Naive thymus-derived CD8-positive, alpha-beta T cell (primary cell): ENCODE measurements around the gene ENPP6. TPM values are rescaled to one million over a fixed set of nuclear protein-coding genes. Genes with fewer than 3 reads are reported as not detected.
A peak's percentile ranks its signal among the peaks of the same experiment; 100 is the strongest.

Experiments
- ATAC-seq, 2 donors: fragments of 150-1000 bp; cut with Tn5 transposase in 1 of 2; sonication (Bioruptor Pico), chemical (Tn5 transposase) in 1 of 2; 1 replicate in 1 of 2; 2 replicates in 1 of 2; pipeline ENCODE4 v1.10.0; 2021; ENCODE audit warnings: mild to moderate bottlenecking in 2 of 2, moderate library complexity in 2 of 2
- POLR2A ChIA-PET: fragments of 350-600 bp; sonication (Branson Sonifier 250); formaldehyde crosslinking; loops from one replicate; lab custom pipeline; 2021; ENCODE audit warnings: antibody characterized with exemption; lab: Charles Lee
- DNase-seq, 10 donors: peaks; one replicate each; pipeline versions ENCODE4 v3.0.0 to v3.0.0-alpha.2; 2020 to 2022
- H3K27ac Mint-ChIP-seq, 10 donors: one replicate each; pipeline ENCODE4 v1.8.0; 2020 to 2022; ENCODE audit warnings: mild to moderate bottlenecking in 10 of 10, mixed read lengths in 10 of 10, moderate library complexity in 4 of 10, inconsistent platforms in 1 of 10
- H3K27me3 Mint-ChIP-seq, 5 donors: one replicate each; pipeline ENCODE4 v1.8.0; 2021 to 2022; ENCODE audit warnings: mixed read lengths in 5 of 5
- H3K36me3 Mint-ChIP-seq, 3 donors: one replicate each; pipeline ENCODE4 v1.8.0; 2020 to 2022; ENCODE audit warnings: mixed read lengths in 3 of 3, mild to moderate bottlenecking in 2 of 3, inconsistent platforms in 1 of 3
- H3K4me1 Mint-ChIP-seq, 4 donors: one replicate each; pipeline ENCODE4 v1.8.0; 2021 to 2022; ENCODE audit warnings: mixed read lengths in 4 of 4
- H3K4me3 Mint-ChIP-seq, 10 donors: one replicate each; pipeline ENCODE4 v1.8.0; 2020 to 2022; ENCODE audit warnings: mild to moderate bottlenecking in 10 of 10, mixed read lengths in 10 of 10, moderate library complexity in 6 of 10, inconsistent platforms in 1 of 10
- H3K9me3 Mint-ChIP-seq, 9 donors: one replicate each; pipeline ENCODE4 v1.8.0; 2020 to 2022; ENCODE audit warnings: mixed read lengths in 9 of 9, mild to moderate bottlenecking in 3 of 9, inconsistent platforms in 1 of 9, moderate library complexity in 1 of 9
- polyA plus RNA-seq, 3 donors: library from polyadenylated mRNA; unstranded; fragments of 300-500 nt; fragmentation: Illumina TruSeq; gene quantifications; one replicate each; pipeline ENCODE4 v1.2.3, GENCODE V29; 2021
- total RNA-seq, 8 experiments: library from RNA in 2 of 8; stranded (reverse) in 2 of 8; gene quantifications; one replicate each; pipeline ENCODE4 v1.2.3 and lab custom pipeline; 2021 to 2026

The ENPP6 gene
- total and polyA plus RNA-seq, 5 experiments from 2014 or later: 0.08 TPM; not detected in 4

DNA sequence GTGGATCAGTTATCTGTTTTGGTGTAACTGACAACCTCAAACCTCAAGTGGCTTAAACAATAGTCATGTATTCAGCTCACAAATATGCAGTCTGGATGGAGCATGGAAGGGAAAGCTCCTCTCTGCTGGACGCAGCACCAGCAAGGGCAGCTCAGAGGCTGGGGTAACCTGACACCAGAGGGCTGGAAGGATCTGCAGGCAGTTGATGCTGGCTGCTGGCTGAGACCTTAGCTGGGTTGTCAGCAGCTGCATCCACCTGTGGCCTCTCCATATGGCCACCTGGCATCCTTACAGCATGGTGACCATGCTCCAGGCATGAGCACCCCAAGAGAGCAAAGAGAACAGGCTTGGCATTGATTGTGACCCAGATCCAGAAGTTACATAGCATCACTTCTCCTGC, 46.7 kb downstream of the ENPP6 start:
- Mint-ChIP-seq H3K27ac (no peak overlapping the region), H3K9me3 (peaks cover 0 to 3% (median 0%) of the 10 kb centered on the region in 9 donors), H3K36me3 (no peaks in the 10 kb centered on the region), H3K4me3 (no peak overlapping the region), H3K4me1 (peaks cover 3 to 6% (median 5%) of the 10 kb centered on the region in 4 donors), H3K27me3 (peaks cover 31 to 92% (median 44%) of the 10 kb centered on the region in 5 donors)
- no peak for ATAC-seq
- no peak for DNase-seq
- POLR2A ChIA-PET: no interaction called here

DNA sequence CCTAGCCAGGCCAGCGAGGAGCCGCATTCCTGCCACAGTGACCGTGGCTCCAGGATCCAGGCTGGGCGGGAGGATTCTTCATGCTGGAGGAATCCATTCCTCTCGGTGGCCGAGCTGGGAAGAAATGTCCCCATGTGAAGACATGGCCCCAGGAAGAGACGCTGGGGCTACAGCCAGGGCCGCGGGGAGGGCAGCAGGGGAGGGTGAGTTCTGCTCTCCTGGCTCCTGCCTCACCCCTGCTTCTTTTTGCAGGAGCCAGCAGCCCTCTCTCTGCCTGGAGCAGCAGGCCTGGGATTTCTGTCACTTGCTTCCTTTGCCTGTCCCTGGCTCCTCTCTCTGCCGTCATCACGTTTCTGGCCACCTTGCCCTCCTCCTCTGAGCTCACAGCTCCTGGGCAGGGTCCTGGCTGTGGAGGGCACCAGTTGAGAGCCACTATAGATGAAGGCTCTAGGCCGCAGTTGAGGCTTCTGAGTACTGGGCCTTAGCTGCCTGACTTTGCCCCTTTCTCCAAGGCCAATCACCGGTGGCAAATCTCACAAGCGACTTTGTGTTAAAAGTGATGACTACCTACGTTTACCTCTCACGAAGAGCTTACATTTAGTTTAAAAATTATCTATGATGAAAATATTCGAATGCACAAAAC, 48.3 kb downstream of the ENPP6 start:
- H3K4me3 Mint-ChIP-seq: no peak overlapping the region
- ATAC-seq: no peak
- H3K4me1 Mint-ChIP-seq: peaks cover 0 to 6% (median 4%) of the 10 kb centered on the region in 4 donors
- H3K36me3 Mint-ChIP-seq: no peaks in the 10 kb centered on the region
- POLR2A ChIA-PET: no interaction called here
- no peaks in the 10 kb centered on the region for H3K9me3 Mint-ChIP-seq
- peak overlapping the region in 1 of 10 donors; percentile 58 for H3K27ac Mint-ChIP-seq
- peaks cover 29 to 92% (median 47%) of the 10 kb centered on the region in 5 donors for H3K27me3 Mint-ChIP-seq
- no peak for DNase-seq

DNA sequence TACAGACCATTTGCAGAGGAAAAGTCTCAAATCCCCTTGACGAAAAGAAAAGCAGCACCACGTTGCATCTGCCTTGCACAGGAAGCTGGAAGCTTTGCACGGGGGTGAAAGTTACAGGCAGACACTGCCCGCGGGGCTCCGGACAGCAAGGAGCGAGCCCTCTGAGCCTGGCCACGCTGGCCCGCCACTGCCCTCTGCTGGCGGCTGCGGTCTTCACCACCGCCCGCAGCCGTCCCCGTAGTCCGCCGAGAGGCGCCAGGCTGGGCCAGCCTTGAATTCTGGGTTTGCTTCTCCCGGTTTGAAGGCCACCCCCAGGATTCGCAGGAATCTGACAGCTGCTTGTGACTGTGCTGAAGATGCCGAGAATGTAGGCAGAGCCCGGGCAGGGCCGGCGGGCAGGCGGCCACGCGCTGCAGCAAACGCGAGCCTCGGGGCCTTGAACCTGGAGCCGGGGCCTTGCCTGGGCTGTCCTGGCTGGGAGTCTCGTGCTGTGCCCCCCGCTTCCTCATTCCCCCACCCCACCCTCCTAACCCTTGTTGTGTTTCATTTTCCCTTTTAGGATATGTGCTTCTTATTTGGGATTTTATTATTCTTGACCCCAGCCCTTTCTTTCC, 49.2 kb downstream of the ENPP6 start:
- POLR2A ChIA-PET: no interaction called here
- no peaks in the 10 kb centered on the region for H3K36me3 Mint-ChIP-seq
- no peak overlapping the region for H3K27ac Mint-ChIP-seq
- H3K4me1 Mint-ChIP-seq: peaks cover 0 to 6% (median 4%) of the 10 kb centered on the region in 4 donors
- H3K27me3 Mint-ChIP-seq: peaks cover 30 to 94% (median 49%) of the 10 kb centered on the region in 5 donors
- no peaks in the 10 kb centered on the region for H3K9me3 Mint-ChIP-seq
- H3K4me3 Mint-ChIP-seq: no peak overlapping the region
- ATAC-seq (peak; percentile 67 to 87), DNase-seq (peak in 7 of 10 donors; percentile 22 to 56 (median 29))

DNA sequence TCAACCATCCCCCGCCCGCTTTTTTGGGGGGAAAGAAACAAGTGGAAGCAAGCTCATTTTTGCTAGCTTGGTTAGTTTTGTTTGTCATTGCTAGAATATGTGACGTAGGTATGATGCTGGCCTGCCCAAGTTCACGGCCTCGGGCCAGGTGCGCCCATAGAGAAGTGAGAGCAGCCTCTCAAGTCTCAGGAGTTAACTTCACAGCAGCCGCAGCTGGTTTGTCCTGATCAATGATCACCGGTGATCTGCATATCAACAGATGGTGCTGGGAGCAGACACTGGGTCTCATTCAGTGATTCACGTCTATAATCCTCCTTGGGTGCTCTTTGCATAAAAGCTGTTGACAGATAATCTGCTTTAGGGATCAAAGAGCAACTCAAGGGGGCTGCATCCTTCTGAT, 50.1 kb downstream of the ENPP6 start:
- Mint-ChIP-seq H3K36me3 (no peaks in the 10 kb centered on the region), H3K27ac (no peak overlapping the region), H3K27me3 (peaks cover 28 to 91% (median 48%) of the 10 kb centered on the region in 5 donors), H3K4me3 (no peak overlapping the region), H3K9me3 (no peaks in the 10 kb centered on the region), H3K4me1 (peaks cover 0 to 6% (median 4%) of the 10 kb centered on the region in 4 donors)
- DNase-seq: no peak
- no peak for ATAC-seq
- POLR2A ChIA-PET: no interaction called here

DNA sequence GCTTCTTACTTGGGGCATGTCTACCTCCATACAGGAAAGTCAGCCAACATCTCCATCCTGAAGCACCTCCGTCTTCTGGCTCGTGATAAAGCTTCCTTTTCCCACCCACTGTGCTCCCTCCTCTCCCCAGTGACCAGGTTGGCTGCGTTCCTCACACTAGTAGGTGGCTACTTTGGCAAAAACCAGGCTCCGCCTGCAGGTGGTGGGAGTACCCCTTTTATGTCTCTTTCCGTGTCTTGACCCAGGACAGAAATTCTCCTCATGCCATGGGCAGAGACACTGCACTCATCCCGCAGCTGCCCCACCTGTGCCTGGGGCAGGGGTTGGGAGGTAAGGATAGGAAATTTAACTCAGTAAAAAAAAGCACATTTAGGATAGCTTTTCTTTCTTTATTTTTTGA, 50.9 kb downstream of the ENPP6 start:
- H3K9me3 Mint-ChIP-seq: no peaks in the 10 kb centered on the region
- DNase-seq: no peak
- peaks cover 0 to 6% (median 4%) of the 10 kb centered on the region in 4 donors for H3K4me1 Mint-ChIP-seq
- no peak overlapping the region for H3K27ac Mint-ChIP-seq
- POLR2A ChIA-PET: no interaction called here
- peaks cover 24 to 91% (median 46%) of the 10 kb centered on the region in 5 donors for H3K27me3 Mint-ChIP-seq
- no peak overlapping the region for H3K4me3 Mint-ChIP-seq
- ATAC-seq: no peak
- H3K36me3 Mint-ChIP-seq: no peaks in the 10 kb centered on the region

DNA sequence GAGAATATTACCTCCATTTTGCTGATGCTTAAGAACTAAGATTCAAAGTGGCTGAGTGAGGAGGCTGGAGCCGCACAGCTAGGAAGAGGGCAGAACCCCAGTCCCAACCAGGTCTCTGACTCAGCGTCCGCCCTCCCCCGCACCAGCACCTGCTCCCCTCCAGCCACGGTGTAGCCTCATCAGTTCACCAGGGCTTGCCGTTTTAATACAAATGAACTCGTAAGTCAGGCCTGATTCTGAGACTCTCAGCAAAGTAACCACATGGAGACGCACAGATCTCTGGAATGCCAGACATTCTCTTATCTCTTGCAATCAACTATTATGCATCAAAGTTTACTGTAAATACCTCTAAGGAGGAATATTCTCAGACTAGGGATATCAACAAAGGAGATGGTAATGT, 52.4 kb downstream of the ENPP6 start:
- Mint-ChIP-seq H3K27me3 (peaks cover 30 to 91% (median 50%) of the 10 kb centered on the region in 5 donors), H3K9me3 (no peaks in the 10 kb centered on the region), H3K4me1 (peaks cover 0 to 6% (median 4%) of the 10 kb centered on the region in 4 donors), H3K4me3 (no peak overlapping the region), H3K36me3 (no peaks in the 10 kb centered on the region), H3K27ac (no peak overlapping the region)
- ATAC-seq: no peak
- POLR2A ChIA-PET: no interaction called here
- DNase-seq: no peak

DNA sequence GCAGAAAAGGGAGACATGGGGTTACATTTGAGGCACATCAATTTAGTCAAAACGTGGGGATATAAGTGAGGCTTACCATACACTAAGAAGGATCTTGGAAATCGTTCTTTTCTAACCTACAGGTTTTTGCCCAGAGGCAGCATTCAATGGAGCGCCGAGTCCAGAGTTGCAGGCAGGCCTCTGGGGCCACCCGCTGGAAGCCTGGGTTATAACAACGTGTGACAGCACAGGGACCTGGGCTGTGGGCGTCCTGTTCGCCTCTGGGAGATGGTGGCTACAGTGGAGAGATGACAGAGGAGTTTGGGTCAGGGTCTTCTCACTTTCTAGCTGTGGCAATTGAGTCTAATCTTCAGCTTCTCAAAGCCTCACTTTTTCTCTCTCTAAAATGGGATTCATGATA, 53.9 kb downstream of the ENPP6 start:
- Mint-ChIP-seq H3K27ac (no peak overlapping the region), H3K27me3 (peaks cover 29 to 80% (median 49%) of the 10 kb centered on the region in 5 donors), H3K36me3 (no peaks in the 10 kb centered on the region), H3K4me1 (peaks cover 0 to 4% (median 3%) of the 10 kb centered on the region in 4 donors), H3K4me3 (no peak overlapping the region), H3K9me3 (no peaks in the 10 kb centered on the region)
- DNase-seq (no peak), ATAC-seq (no peak)
- POLR2A ChIA-PET: no interaction called here

DNA sequence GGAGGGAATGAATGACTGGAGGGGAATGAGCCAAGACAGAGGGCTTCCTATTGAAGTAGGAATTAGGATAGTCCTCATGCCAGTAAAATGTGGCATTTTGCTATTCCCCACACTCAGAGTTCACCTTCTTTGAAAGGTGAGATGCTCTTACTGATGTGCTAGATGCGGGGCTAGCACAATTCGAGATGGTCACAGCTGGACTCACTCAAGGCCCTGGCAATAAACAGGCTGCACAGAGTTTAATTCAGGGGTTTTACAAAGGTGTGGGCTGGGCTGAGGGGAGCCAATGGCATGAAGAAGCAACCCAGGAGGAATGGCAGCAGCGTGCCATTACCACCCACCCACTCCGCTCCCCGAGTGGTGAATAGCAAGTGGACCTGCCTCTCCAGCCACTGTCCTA, 55.1 kb downstream of the ENPP6 start:
- POLR2A ChIA-PET: no interaction called here
- Mint-ChIP-seq H3K4me3 (no peak overlapping the region), H3K36me3 (no peaks in the 10 kb centered on the region), H3K27ac (peak overlapping the region in 1 of 10 donors; percentile 21), H3K9me3 (no peaks in the 10 kb centered on the region), H3K27me3 (peaks cover 34 to 70% (median 49%) of the 10 kb centered on the region in 5 donors), H3K4me1 (no peaks in the 10 kb centered on the region)
- no peak for ATAC-seq
- no peak for DNase-seq

DNA sequence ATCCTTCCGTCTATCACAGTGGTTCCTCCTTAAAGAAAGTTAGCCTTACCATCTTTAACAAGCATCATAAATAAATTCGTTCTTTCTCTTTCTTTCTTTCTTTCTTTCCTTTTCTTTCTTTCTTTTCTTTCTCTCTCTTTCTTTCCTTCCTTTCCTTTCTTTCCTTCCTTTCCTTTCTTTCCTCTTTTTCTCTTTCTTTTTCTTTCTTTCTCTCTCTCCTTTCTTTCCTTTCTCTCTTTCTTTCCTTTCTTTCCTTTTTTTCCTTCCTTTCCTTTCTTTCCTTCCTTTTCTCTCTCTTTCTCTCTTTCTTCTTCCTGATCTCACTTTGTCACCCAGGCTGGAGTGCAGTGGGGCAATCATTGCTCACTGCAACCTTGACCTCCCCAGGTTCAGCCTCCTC, 60.4 kb downstream of the ENPP6 start:
- no peak for ATAC-seq
- no peak overlapping the region for H3K27ac Mint-ChIP-seq
- H3K9me3 Mint-ChIP-seq: no peaks in the 10 kb centered on the region
- POLR2A ChIA-PET: no interaction called here
- H3K36me3 Mint-ChIP-seq: no peaks in the 10 kb centered on the region
- peaks cover 22 to 41% (median 30%) of the 10 kb centered on the region in 5 donors for H3K27me3 Mint-ChIP-seq
- no peak overlapping the region for H3K4me3 Mint-ChIP-seq
- H3K4me1 Mint-ChIP-seq: no peaks in the 10 kb centered on the region
- DNase-seq: no peak

DNA sequence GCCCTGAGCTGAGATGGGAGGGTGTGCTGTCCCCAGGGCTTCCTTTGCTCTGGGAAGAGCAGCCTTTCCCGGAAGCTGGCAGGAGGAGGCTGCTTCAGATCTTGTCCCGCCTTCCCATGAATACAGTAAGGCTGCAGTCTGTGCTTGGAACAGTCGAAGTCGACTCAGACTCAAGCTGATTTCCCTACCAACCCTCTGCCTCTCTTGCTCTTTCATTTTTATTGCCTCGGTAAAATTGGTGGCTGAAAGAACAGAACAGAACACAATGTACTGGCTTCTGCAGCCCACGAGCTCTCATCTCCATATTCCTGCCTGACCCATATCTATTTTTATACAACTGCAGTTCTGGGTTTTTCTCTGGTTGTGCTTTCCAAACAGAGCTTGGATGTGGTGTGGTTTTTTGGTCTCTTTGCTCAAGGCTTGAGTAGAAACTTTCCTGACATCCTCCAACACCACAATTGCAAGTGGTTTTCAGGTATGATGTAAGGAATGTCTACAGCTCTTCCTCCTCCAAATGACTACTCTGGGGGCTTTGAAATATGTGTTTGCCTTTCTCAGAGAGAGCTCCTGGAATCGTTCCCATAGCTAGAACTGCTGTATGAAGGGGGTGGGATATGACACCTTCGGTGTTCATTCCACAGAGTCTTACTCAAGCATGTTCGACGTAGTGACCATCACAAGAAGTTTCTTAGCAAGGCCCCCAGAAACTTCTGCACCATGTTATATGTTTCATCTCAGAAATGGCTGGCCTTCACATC, 61.3 kb downstream of the ENPP6 start:
- no peak overlapping the region for H3K4me3 Mint-ChIP-seq
- H3K4me1 Mint-ChIP-seq: no peaks in the 10 kb centered on the region
- no peaks in the 10 kb centered on the region for H3K9me3 Mint-ChIP-seq
- POLR2A ChIA-PET: no interaction called here
- H3K27me3 Mint-ChIP-seq: peaks cover 19 to 34% (median 31%) of the 10 kb centered on the region in 5 donors
- DNase-seq (no peak), ATAC-seq (no peak)
- no peaks in the 10 kb centered on the region for H3K36me3 Mint-ChIP-seq
- no peak overlapping the region for H3K27ac Mint-ChIP-seq

DNA sequence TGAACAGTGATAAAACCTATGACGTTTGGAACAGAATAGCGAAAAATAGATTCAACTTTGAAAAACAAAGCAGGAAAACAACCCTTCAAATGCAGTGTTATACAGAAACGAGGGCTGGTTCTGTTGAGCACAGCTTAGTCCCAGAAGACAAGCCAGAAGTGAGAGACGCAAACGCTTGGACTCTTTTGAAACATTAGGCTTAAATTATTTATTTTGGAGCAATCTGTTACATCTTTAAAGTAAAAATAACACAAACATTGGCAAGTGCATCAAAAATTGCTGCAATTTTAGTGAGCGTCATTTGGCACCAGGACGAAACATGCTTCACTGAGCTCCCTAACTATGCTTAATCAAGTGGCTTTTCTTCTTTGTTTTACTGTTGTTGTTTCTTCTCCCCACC, 63.5 kb downstream of the ENPP6 start:
- Mint-ChIP-seq H3K4me1 (no peaks in the 10 kb centered on the region), H3K9me3 (no peaks in the 10 kb centered on the region), H3K36me3 (no peaks in the 10 kb centered on the region), H3K27me3 (peaks cover 9 to 26% (median 16%) of the 10 kb centered on the region in 5 donors), H3K27ac (no peak overlapping the region), H3K4me3 (no peak overlapping the region)
- DNase-seq (no peak), ATAC-seq (no peak)
- POLR2A ChIA-PET: no interaction called here

DNA sequence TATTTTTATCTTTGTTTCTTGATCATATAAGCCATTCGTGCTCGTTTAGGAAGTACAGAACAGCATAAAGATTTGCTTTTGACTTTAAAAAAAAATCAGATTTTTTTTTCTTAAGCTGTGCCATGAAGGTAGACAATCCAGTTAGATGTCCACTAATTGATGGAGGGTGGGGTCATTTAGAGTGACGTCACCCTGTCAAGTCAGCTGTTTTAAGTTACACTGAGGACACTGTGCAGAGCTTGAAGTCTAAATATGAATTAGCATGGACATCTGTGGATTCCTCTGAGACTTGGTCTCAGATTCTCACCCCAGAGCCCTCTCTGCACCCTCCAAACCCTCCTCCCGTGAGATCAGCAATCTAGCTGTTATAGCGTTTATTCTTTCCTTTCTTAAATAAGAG, 63.9 kb downstream of the ENPP6 start:
- DNase-seq (no peak), ATAC-seq (no peak)
- H3K36me3 Mint-ChIP-seq: no peaks in the 10 kb centered on the region
- H3K4me3 Mint-ChIP-seq: no peak overlapping the region
- POLR2A ChIA-PET: no interaction called here
- H3K9me3 Mint-ChIP-seq: no peaks in the 10 kb centered on the region
- H3K27me3 Mint-ChIP-seq: peaks cover 6 to 22% (median 16%) of the 10 kb centered on the region in 5 donors
- H3K4me1 Mint-ChIP-seq: no peaks in the 10 kb centered on the region
- no peak overlapping the region for H3K27ac Mint-ChIP-seq

DNA sequence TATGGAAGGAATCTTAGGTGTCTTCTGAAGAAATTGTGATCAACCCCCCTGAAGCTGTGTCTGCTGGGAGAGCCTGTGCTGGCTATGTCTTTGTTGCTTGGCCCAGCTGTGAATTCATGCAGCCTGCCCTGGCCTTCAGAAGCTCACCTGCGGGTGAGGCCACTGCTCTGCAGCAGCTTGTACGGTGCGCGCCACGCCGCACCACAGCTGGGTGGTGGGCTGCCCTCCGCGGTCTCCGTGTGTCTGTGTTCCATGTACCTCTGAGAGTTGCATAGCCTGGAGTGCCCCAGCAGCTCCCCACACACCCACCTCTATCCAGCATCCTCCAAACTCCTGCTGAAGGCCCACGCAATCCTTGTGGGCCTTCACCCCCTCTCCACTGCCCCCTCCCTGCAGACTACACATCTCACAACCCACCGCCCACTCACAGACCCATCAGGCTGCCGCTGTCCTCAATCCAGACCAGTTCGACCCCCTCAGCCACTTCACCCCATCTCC, 65.6 kb downstream of the ENPP6 start:
- H3K27ac Mint-ChIP-seq: no peak overlapping the region
- no peak overlapping the region for H3K4me3 Mint-ChIP-seq
- ATAC-seq (no peak), DNase-seq (no peak)
- no peaks in the 10 kb centered on the region for H3K36me3 Mint-ChIP-seq
- POLR2A ChIA-PET: no interaction called here
- H3K27me3 Mint-ChIP-seq: peaks cover 4 to 18% (median 13%) of the 10 kb centered on the region in 5 donors
- no peaks in the 10 kb centered on the region for H3K4me1 Mint-ChIP-seq
- H3K9me3 Mint-ChIP-seq: no peaks in the 10 kb centered on the region
